Measurements from ENCODE around the gene TBX1. TPM values are rescaled to one million over a fixed set of nuclear protein-coding genes. Genes with fewer than 3 reads are reported as not detected.
"Not testable (repeated sequence)": the region's sequence is repeated elsewhere in the genome, so short reads cannot be mapped to it uniquely, and the experiment has no call there.

Gene TBX1
- total RNA-seq, 3 donors from 2014 or later: 0.96 to 9.2 (median 2.9) TPM

DNA sequence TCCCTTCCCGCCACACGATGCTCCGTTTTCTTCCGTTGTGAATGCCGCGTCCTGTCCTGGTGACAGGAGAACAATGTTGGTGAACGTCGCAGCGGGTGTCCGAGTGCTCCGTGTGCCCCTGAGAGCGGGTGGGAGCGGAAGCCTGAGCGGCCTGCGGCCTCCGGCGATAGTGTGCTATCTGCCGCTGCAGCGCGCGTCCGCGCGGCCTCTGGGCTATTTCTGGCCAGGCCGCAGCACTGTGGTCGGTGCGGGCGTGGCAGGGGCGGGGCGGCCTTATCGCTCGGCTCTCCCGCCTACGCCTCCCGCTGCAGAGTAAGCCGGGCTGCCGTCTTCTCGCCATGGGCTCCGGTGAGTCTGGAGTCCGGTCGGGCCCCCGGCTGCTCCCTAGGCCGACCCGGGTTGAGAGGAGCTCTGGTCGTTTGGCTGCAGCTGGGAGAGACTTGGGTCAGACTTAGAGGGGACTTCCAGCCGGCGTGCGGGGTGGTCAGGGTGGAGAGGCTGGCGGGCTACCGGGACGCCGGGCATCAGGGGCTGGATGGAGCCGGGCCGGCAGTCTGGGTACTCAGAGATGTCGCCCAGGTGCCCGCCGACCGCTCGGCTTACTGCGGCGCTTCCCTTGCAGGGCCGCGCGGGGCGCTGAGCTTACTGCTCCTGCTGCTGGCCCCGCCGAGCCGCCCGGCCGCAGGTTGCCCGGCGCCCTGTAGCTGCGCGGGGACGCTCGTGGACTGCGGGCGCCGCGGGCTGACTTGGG is 37.2 kb upstream of the TBX1 start, which contains the start of gene GP1BB:
Gene GP1BB (plus strand): TSS at position 308 of the 751 bp plus-strand sequence. CDS start 31 bp downstream, at position 339.
- Histone ChIP-seq H3K4me3 (peak within 1 kb of the TSS in 2 of 3 donors; percentile 3 to 43), H3K27ac (no peak within 1 kb of the TSS), H3K9me3 (no peaks in the 10 kb centered on the region), H3K36me3 (no peaks in the 10 kb centered on the region), H3K27me3 (peaks cover 0 to 2% of the 10 kb centered on the region in 2 donors), H3K4me1 (peaks cover 0 to 6% of the 10 kb centered on the region in 2 donors)
- DNase-seq (ENCODE audit: low spot score in 2 of 2): no peak
- intact Hi-C loops (cut with DNase I; ENCODE audit: low total_unique reads): no loop called here
- TF ChIP-seq POLR2AphosphoS5 (IDR thresholded peaks at IDR 0.05): no peak
- TF ChIP-seq, protein P1, sequence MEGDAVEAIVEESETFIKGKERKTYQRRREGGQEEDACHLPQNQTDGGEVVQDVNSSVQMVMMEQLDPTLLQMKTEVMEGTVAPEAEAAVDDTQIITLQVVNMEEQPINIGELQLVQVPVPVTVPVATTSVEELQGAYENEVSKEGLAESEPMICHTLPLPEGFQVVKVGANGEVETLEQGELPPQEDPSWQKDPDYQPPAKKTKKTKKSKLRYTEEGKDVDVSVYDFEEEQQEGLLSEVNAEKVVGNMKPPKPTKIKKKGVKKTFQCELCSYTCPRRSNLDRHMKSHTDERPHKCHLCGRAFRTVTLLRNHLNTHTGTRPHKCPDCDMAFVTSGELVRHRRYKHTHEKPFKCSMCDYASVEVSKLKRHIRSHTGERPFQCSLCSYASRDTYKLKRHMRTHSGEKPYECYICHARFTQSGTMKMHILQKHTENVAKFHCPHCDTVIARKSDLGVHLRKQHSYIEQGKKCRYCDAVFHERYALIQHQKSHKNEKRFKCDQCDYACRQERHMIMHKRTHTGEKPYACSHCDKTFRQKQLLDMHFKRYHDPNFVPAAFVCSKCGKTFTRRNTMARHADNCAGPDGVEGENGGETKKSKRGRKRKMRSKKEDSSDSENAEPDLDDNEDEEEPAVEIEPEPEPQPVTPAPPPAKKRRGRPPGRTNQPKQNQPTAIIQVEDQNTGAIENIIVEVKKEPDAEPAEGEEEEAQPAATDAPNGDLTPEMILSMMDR (IDR thresholded peaks at IDR 0.05): peak in 1 of 3 donors; percentile 6

DNA sequence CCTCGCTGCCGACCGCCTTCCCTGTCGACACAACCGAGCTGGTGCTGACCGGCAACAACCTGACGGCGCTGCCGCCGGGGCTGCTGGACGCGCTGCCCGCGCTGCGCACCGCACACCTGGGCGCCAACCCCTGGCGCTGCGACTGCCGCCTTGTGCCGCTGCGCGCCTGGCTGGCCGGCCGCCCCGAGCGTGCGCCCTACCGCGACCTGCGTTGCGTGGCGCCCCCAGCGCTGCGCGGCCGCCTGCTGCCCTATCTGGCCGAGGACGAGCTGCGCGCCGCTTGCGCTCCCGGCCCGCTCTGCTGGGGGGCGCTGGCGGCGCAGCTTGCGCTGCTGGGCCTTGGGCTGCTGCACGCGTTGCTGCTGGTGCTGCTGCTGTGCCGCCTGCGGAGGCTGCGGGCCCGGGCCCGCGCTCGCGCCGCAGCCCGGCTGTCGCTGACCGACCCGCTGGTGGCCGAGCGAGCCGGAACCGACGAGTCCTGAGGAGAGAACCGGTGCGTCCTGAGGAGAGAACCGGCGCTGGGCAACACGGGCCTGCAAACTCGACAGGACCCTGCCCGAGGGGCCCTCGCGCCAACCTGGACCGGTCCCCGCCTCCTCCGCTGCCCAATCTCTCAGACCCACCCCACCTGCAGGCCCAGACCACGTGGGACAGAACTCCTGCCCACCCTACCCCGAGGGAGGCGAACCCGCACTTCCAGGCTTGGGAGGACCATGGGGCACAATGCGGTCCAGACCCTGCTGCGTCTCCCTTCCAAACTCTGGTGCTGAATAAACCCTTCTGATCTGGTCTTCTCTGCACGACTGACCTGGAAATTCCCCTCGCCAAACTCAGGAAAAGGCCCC is 36.4 kb upstream of the TBX1 start:
- Histone ChIP-seq H3K27ac (no peak overlapping the region), H3K4me1 (no peaks in the 10 kb centered on the region), H3K4me3 (peak overlapping the region in 2 of 3 donors; percentile 3 to 43), H3K9me3 (no peaks in the 10 kb centered on the region), H3K36me3 (no peaks in the 10 kb centered on the region), H3K27me3 (no peaks in the 10 kb centered on the region)
- TF ChIP-seq, protein P1 (IDR thresholded peaks at IDR 0.05): peak in 1 of 3 donors; percentile 7
- TF ChIP-seq POLR2A (IDR thresholded peaks at IDR 0.05) (no peak), POLR2AphosphoS5 (IDR thresholded peaks at IDR 0.05) (no peak)
- intact Hi-C loops (cut with DNase I; ENCODE audit: low total_unique reads): no loop called here
- no peak for DNase-seq (ENCODE audit: low spot score in 2 of 2)

DNA sequence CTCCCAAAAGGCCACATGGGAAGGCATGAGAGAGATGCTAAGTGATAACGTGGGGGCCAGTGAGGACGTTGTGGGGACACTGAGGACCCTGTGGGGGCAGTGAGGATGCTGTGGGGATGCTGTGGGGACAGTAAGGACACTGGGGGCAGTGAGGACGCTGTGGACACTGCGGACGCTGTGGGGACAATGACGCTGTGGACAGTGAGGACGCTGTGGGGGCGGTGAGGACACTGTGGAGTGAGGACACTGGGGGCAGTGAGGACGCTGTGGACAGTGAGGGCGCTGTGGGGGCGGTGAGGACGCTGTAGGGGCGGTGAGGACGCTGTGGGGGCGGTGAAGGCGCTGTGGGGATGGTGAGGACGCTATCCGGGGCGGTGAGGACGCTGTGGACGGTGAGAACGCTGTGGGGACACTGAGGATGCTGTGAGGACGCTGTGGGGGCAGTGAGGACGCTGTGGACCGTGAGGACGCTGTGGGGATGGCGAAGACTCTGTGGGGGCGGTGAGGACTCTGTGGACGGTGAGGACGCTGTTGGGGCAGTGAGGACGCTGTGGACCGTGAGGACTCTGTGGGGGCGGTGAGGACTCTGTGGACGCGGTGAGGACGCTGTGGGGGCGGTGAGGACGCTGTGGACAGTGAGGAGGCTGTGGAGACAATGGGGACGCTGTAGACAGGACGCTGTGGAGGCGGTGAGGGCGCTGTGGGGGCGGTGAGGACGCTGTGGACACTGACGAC is 35.5 kb upstream of the TBX1 start:
- Histone ChIP-seq H3K27ac (no peak overlapping the region), H3K36me3 (no peaks in the 10 kb centered on the region), H3K4me1 (no peaks in the 10 kb centered on the region), H3K4me3 (no peak overlapping the region), H3K27me3 (no peaks in the 10 kb centered on the region), H3K9me3 (no peaks in the 10 kb centered on the region)
- intact Hi-C loops (cut with DNase I; ENCODE audit: low total_unique reads): loop anchor here (5.0 kb wide), 1 partner anchor 177 kb away; no protein-coding TSS in a partner anchor
- TF ChIP-seq, protein P1 (IDR thresholded peaks at IDR 0.05): no peak
- TF ChIP-seq POLR2A (IDR thresholded peaks at IDR 0.05): no peak
- TF ChIP-seq POLR2AphosphoS5 (IDR thresholded peaks at IDR 0.05): no peak
- no peak for DNase-seq (ENCODE audit: low spot score in 2 of 2)

DNA sequence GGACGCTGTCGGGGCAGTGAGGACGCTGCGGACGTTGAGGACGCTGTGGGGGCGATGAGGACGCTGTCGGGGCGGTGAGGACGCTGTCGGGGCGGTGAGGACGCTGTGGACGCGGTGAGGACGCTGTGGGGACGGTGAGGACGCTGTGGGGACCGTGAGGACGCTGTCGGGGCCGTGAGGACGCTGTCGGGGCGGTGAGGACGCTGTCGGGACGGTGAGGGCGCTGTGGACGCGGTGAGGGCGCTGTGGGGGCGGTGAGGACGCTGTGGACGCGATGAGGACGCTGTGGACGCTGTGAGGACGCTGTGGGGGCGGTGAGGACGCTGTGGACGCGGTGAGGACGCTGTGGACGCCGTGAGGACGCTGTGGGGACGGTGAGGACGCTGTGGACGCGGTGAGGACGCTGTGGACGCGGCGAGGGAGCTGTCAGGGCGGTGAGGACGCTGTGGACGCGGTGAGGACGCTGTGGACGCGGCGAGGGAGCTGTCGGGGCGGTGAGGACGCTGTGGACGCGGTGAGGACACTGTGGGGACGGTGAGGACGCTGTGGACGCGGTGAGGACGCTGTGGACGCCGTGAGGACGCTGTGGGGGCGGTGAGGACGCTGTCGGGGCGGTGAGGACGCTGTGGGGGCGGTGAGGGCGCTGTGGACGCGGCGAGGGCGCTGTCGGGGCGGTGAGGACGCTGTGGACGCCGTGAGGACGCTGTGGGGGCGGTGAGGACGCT is 34.4 kb upstream of the TBX1 start:
- not testable (repeated sequence) for H3K4me3 ChIP-seq, H3K36me3 ChIP-seq
- intact Hi-C loops (cut with DNase I; ENCODE audit: low total_unique reads): loop anchor here (5.0 kb wide), 1 partner anchor 176 kb away; no protein-coding TSS in a partner anchor

More for the DNA sequence above, 34.4 kb upstream of the TBX1 start:
- H3K27ac ChIP-seq; H3K9me3 ChIP-seq; DNase-seq (ENCODE audit: low spot score in 2 of 2); H3K27me3 ChIP-seq; H3K4me1 ChIP-seq: not testable (repeated sequence)
